Keratinocyte (primary cell): ENCODE results near the gene CIDEA. TPM values are rescaled to one million over a fixed set of nuclear protein-coding genes. Genes with fewer than 3 reads are reported as not detected.

Source experiments
- DNase-seq: peaks from one replicate; pipeline ENCODE4 v3.0.0-alpha.2; 2011; ENCODE audit warnings: low read depth, missing footprints, low spot score
- FAIRE-seq: peaks from 2 replicates; lab custom pipeline; 2011; peaks lifted over from hg19 to GRCh38; lab: Jason Lieb, UNC
- H2AFZ ChIP-seq: 2 replicates; pipeline ENCODE4 v1.6.0; 2012; ENCODE audit warnings: low read length, control low read depth, inconsistent platforms; ENCODE audit not compliant: control insufficient read depth
- H3K27ac ChIP-seq: 2 replicates; pipeline ENCODE4 v1.5.1; 2011; ENCODE audit warnings: low read length; ENCODE audit not compliant: control insufficient read depth, insufficient read depth
- H3K27me3 ChIP-seq: 3 replicates; pipeline ENCODE4 v1.6.0; 2011; ENCODE audit warnings: low read length; ENCODE audit not compliant: control insufficient read depth, insufficient read depth; ENCODE audit errors: extremely low read depth
- H3K36me3 ChIP-seq, 2 experiments: 2 replicates in 1 of 2; 3 replicates in 1 of 2; pipeline ENCODE4 v1.5.1; 2011; ENCODE audit warnings: low read length in 2 of 2, mild to moderate bottlenecking in 1 of 2; ENCODE audit not compliant: control insufficient read depth in 2 of 2, insufficient read depth in 2 of 2; ENCODE audit errors: extremely low read depth in 1 of 2
- H3K4me1 ChIP-seq: 3 replicates; pipeline ENCODE4 v1.5.1; 2011; ENCODE audit warnings: low read length; ENCODE audit not compliant: control insufficient read depth, insufficient read depth; ENCODE audit errors: extremely low read depth
- H3K4me2 ChIP-seq: 3 replicates; pipeline ENCODE4 v1.6.0; 2011; ENCODE audit warnings: low read depth, low read length; ENCODE audit not compliant: control insufficient read depth, insufficient read depth; ENCODE audit errors: extremely low read depth
- H3K4me3 ChIP-seq, 3 experiments: fragments of 200-600 bp in 1 of 3; sonication (generic) in 1 of 3; 2 replicates in 2 of 3; 3 replicates in 1 of 3; pipeline ENCODE4 v1.5.1; 2011 to 2016; ENCODE audit warnings: low read length in 3 of 3, mild to moderate bottlenecking in 3 of 3, control low read depth in 2 of 3, inconsistent platforms in 1 of 3, low read depth in 1 of 3, mixed read lengths in 1 of 3, mixed run types in 1 of 3, moderate library complexity in 1 of 3; ENCODE audit not compliant: control insufficient read depth in 2 of 3, insufficient read depth in 2 of 3; ENCODE audit errors: extremely low read depth in 1 of 3
- H3K79me2 ChIP-seq: 2 replicates; pipeline ENCODE4 v1.6.0; 2012; ENCODE audit warnings: low read length; ENCODE audit not compliant: control insufficient read depth, insufficient read depth
- H3K9ac ChIP-seq: 3 replicates; pipeline ENCODE4 v1.6.0; 2011; ENCODE audit warnings: low read length; ENCODE audit not compliant: control insufficient read depth, insufficient read depth; ENCODE audit errors: extremely low read depth
- H3K9me1 ChIP-seq: 3 replicates; pipeline ENCODE4 v1.6.0; 2011; ENCODE audit warnings: low read length; ENCODE audit not compliant: control insufficient read depth, insufficient read depth; ENCODE audit errors: extremely low read depth
- H3K9me3 ChIP-seq: 2 replicates; pipeline ENCODE4 v1.5.1; 2012; ENCODE audit warnings: low read depth, low read length; ENCODE audit not compliant: control insufficient read depth
- H4K20me1 ChIP-seq: 3 replicates; pipeline ENCODE4 v1.6.0; 2011; ENCODE audit warnings: low read length; ENCODE audit not compliant: control insufficient read depth, insufficient read depth; ENCODE audit errors: extremely low read depth
- EZH2 ChIP-seq: IDR thresholded peaks from one replicate; pipeline ENCODE4 v1.6.1; 2012; ENCODE audit warnings: inconsistent platforms, mild to moderate bottlenecking, low read length, moderate library complexity
- dilution Hi-C: fragments of 300-500 bp; cut with MboI; formaldehyde crosslinking; loops from one replicate; pipeline ENCODE4 v1.7.0; 2020; ENCODE audit warnings: low sequenced_read_pairs; ENCODE audit not compliant: extremely low pct_ligation_motif_present
- polyA plus RNA-seq, 5 experiments: library from polyadenylated mRNA; depleted of rRNA in 3 of 5; stranded (reverse) in 3 of 5; stranded (forward) in 1 of 5; unstranded in 1 of 5; fragments of >200 nt; gene quantifications; 1 replicate in 1 of 5; 2 replicates in 3 of 5; 3 replicates in 1 of 5; pipeline versions ENCODE4 v1.2.1 to v1.2.3, GENCODE V29; 2011 to 2012; ENCODE audit warnings: missing spikeins in 2 of 5, low read depth in 1 of 5, low replicate concordance in 1 of 5
- TF ChIP-seq, protein P1 (sequence below), 3 experiments: IDR thresholded peaks in 1 of 3; conservative IDR thresholded peaks in 1 of 3; optimal IDR thresholded peaks in 1 of 3; 2 replicates in 2 of 3; 3 replicates in 1 of 3; pipeline versions ENCODE3 to v1.5.1; 2011; ENCODE audit warnings: low read length in 3 of 3, mild to moderate bottlenecking in 3 of 3, moderate library complexity in 2 of 3, control low read depth in 1 of 3, inconsistent platforms in 1 of 3; ENCODE audit not compliant: insufficient read depth in 2 of 3; ENCODE audit errors: extremely low read depth in 1 of 3

Gene CIDEA
- polyA plus RNA-seq, 1 donor (not counting 4 experiments of a cell fraction or from before 2014, with no cell fraction given), result 1.2 TPM

DNA sequence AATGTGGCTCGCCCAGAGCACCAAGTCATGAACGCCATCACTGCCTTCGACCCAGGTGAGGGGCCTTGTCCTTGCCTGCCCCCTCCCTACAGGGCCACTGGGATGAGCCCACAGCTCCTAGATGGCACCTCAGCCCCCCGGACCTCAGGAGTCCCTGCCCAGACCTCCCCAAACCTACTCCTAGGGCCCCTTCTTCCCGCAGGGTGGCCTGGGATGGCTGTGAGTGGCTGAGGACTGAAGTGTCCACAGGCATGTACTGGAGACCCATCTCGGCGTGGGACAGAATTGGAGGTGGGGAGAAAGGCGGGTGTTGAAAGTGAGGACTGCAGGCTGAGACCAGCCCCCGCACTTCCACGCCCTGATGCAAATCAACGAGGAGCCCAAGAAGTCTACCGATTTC is 51.0 kb downstream of the CIDEA start:
- H3K36me3 ChIP-seq, result peaks cover 2 to 8% of the 10 kb centered on the region in 2 experiments
- H3K27me3 ChIP-seq, result no peaks in the 10 kb centered on the region
- FAIRE-seq (no peak), DNase-seq (no peak)
- H3K4me1 ChIP-seq, result peaks cover 25% of the 10 kb centered on the region
- no peak overlapping the region for H3K4me3 ChIP-seq
- no peak overlapping the region for H3K4me2 ChIP-seq
- peaks cover 15% of the 10 kb centered on the region for H3K79me2 ChIP-seq
- no peaks in the 10 kb centered on the region for H3K9me1 ChIP-seq
- no peak overlapping the region for H3K9ac ChIP-seq
- H3K9me3 ChIP-seq, result no peaks in the 10 kb centered on the region
- no peaks in the 10 kb centered on the region for H4K20me1 ChIP-seq
- dilution Hi-C loops, result no loop called here
- no peak for TF ChIP-seq EZH2
- TF ChIP-seq, protein P1, sequence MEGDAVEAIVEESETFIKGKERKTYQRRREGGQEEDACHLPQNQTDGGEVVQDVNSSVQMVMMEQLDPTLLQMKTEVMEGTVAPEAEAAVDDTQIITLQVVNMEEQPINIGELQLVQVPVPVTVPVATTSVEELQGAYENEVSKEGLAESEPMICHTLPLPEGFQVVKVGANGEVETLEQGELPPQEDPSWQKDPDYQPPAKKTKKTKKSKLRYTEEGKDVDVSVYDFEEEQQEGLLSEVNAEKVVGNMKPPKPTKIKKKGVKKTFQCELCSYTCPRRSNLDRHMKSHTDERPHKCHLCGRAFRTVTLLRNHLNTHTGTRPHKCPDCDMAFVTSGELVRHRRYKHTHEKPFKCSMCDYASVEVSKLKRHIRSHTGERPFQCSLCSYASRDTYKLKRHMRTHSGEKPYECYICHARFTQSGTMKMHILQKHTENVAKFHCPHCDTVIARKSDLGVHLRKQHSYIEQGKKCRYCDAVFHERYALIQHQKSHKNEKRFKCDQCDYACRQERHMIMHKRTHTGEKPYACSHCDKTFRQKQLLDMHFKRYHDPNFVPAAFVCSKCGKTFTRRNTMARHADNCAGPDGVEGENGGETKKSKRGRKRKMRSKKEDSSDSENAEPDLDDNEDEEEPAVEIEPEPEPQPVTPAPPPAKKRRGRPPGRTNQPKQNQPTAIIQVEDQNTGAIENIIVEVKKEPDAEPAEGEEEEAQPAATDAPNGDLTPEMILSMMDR (optimal IDR thresholded peaks at IDR 0.05 in 1 of 3, IDR thresholded peaks at IDR 0.05 in 1 of 3, conservative IDR thresholded peaks at IDR 0.05 in 1 of 3; ENCODE audit: extremely low read depth in 1 of 3, insufficient read depth in 2 of 3, low read length in 3 of 3), result no peak
- no peak overlapping the region for H3K27ac ChIP-seq
- H2AFZ ChIP-seq, result peak overlapping the region; percentile 3

DNA sequence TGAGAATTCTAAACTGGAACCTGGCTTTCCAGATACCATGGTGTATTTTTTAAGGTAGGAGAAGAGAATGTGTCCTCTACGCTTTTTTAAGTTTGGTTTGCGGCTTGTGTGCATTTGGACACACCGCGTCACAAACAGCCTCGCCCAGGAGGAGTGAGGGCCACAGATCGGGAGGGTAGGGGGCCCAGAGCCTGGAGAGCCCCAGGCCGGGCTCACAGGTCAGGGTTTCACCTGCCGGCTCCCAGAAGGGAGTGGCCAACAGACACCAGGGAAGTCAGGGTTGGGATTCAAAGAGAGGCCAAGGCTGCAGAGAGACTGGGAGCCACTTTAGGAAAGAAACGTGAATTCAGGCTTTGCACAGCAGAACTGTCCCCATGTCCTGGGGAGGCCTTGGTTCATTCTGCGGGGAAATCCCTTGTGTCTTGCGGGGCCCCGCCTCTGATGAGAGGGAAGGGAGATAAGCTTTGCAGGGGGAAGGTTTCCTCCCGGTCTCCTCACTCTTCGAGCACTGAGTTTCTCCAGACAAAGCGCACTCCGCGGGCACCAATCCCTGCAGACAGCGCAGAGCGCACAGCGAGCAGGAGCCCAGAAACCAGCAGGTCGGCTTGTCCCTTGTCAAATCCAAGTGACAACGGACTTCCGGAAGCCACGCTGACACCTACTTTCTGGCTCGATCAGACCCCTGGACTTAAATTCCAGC is 51.9 kb downstream of the CIDEA start:
- H3K4me2 ChIP-seq, result no peak overlapping the region
- no peaks in the 10 kb centered on the region for H3K9me3 ChIP-seq
- peaks cover 24% of the 10 kb centered on the region for H3K79me2 ChIP-seq
- no peak for TF ChIP-seq EZH2
- TF ChIP-seq, protein P1 (optimal IDR thresholded peaks at IDR 0.05 in 1 of 3, IDR thresholded peaks at IDR 0.05 in 1 of 3, conservative IDR thresholded peaks at IDR 0.05 in 1 of 3; ENCODE audit: extremely low read depth in 1 of 3, insufficient read depth in 2 of 3, low read length in 3 of 3), result no peak
- H3K4me3 ChIP-seq, result no peak overlapping the region
- H2AFZ ChIP-seq, result no peak overlapping the region
- H4K20me1 ChIP-seq, result no peaks in the 10 kb centered on the region
- no peaks in the 10 kb centered on the region for H3K9me1 ChIP-seq
- H3K4me1 ChIP-seq, result peaks cover 32% of the 10 kb centered on the region
- H3K9ac ChIP-seq, result no peak overlapping the region
- FAIRE-seq (no peak), DNase-seq (no peak)
- peaks cover 6 to 16% of the 10 kb centered on the region in 2 experiments for H3K36me3 ChIP-seq
- H3K27me3 ChIP-seq, result no peaks in the 10 kb centered on the region
- dilution Hi-C loops, result no loop called here
- no peak overlapping the region for H3K27ac ChIP-seq
